GM12878 (cell line): Measurements from ENCODE around the gene RALBP1. TPM values are rescaled to one million over a fixed set of nuclear protein-coding genes. Genes with fewer than 3 reads are reported as not detected.

Experiments
- ATAC-seq: fragments of 200-7000 bp; cut with Tn5 transposase; 3 replicates; pipeline ENCODE4 v1.9.1; 2020; ENCODE audit warnings: mild to moderate bottlenecking, moderate library complexity
- BruUV-seq: library from RNA; stranded (reverse); fragments of 400-500 nt; replicated peaks from 2 replicates; lab custom pipeline; 2021; lab: Mats Ljungman, UMichigan
- CTCF ChIA-PET: fragments of 300-600 bp; sonication (Branson Sonifier 250); formaldehyde crosslinking; extraction: SDS; loops from one replicate; lab custom pipeline; 2021; ENCODE audit warnings: inconsistent platforms; lab: Yijun Ruan, JAX
- POLR2A ChIA-PET: fragments of 350-600 bp; formaldehyde crosslinking; extraction: SDS; loops from one replicate; lab custom pipeline; 2021; ENCODE audit warnings: inconsistent platforms; lab: Charles Lee
- RAD21 ChIA-PET: fragments of 300-600 bp; sonication (Branson Sonifier 250); formaldehyde crosslinking; loops from one replicate; lab custom pipeline; 2023; ENCODE audit warnings: antibody characterized with exemption; ENCODE audit not compliant: unreplicated experiment; lab: Charles Lee
- SMC1A ChIA-PET: fragments of 300-600 bp; sonication (Branson Sonifier 250); formaldehyde crosslinking; loops from one replicate; lab custom pipeline; 2023; ENCODE audit not compliant: unreplicated experiment, uncharacterized antibody; lab: Charles Lee
- DNase-seq: peaks from one replicate; pipeline ENCODE4 v3.0.0-alpha.2; 2011; ENCODE audit warnings: low read depth, low spot score
- FAIRE-seq: peaks from 3 replicates; lab custom pipeline; 2011; peaks lifted over from hg19 to GRCh38; lab: Jason Lieb, UNC
- H2AFZ ChIP-seq: 2 replicates; pipeline ENCODE4 v1.6.0; 2011; ENCODE audit warnings: low read depth, low read length, control low read depth; ENCODE audit not compliant: control insufficient read depth
- H3K27ac ChIP-seq: 2 replicates; pipeline ENCODE4 v1.5.1; 2011; ENCODE audit warnings: control low read depth; ENCODE audit not compliant: control insufficient read depth, insufficient read depth
- H3K27me3 ChIP-seq, 2 experiments: replicated peaks in 1 of 2; 2 replicates each; pipeline versions ENCODE4 v1.6.0 to v1.6.1; 2011; ENCODE audit warnings: low read length in 1 of 2; ENCODE audit not compliant: control insufficient read depth in 2 of 2, insufficient read depth in 2 of 2
- H3K36me3 ChIP-seq, 2 experiments: 2 replicates each; pipeline ENCODE4 v1.5.1; 2011; ENCODE audit warnings: low read length in 1 of 2; ENCODE audit not compliant: control insufficient read depth in 2 of 2, insufficient read depth in 2 of 2
- H3K4me1 ChIP-seq: 2 replicates; pipeline ENCODE4 v1.6.1; 2011; ENCODE audit warnings: mild to moderate bottlenecking, low read length, moderate library complexity, mixed read lengths; ENCODE audit not compliant: control insufficient read depth, insufficient read depth
- H3K4me2 ChIP-seq: 2 replicates; pipeline ENCODE4 v1.6.0; 2011; ENCODE audit warnings: control low read depth; ENCODE audit not compliant: control insufficient read depth, insufficient read depth
- H3K4me3 ChIP-seq: fragments of 200-600 bp; sonication (generic); 2 replicates; pipeline ENCODE4 v1.5.1; 2016
- H3K79me2 ChIP-seq: 2 replicates; pipeline ENCODE4 v1.6.0; 2011; ENCODE audit warnings: low read length; ENCODE audit not compliant: control insufficient read depth, insufficient read depth
- H3K9ac ChIP-seq: 2 replicates; pipeline ENCODE4 v1.8.0; 2011; ENCODE audit warnings: low read length, control low read depth, mixed read lengths; ENCODE audit not compliant: control insufficient read depth, insufficient read depth
- H3K9me3 ChIP-seq: replicated peaks from 3 replicates; pipeline ENCODE4 v1.5.1; 2011; ENCODE audit warnings: mild to moderate bottlenecking, low read length; ENCODE audit not compliant: control insufficient read depth, insufficient read depth
- H4K20me1 ChIP-seq: 2 replicates; pipeline ENCODE4 v1.6.0; 2011; ENCODE audit not compliant: control insufficient read depth, insufficient read depth
- ETV6 ChIP-seq, 2 experiments: fragments of 450-650 bp in 1 of 2; IDR thresholded peaks in 1 of 2; conservative IDR thresholded peaks in 1 of 2; 2 replicates each; pipeline ENCODE4 v1.6.1; 2014; ENCODE audit warnings: antibody characterized with exemption in 1 of 2, borderline replicate concordance in 1 of 2, low read depth in 1 of 2, mild to moderate bottlenecking in 1 of 2, moderate library complexity in 1 of 2
- EZH2 ChIP-seq: IDR thresholded peaks from 2 replicates; pipeline ENCODE4 v1.6.1; 2012; ENCODE audit warnings: low read depth, mild to moderate bottlenecking, control low read depth, inconsistent platforms, low read length, borderline replicate concordance; ENCODE audit not compliant: control insufficient read depth
- HDAC2 ChIP-seq: fragments of 200-600 bp; sonication (generic); IDR thresholded peaks from 2 replicates; pipeline ENCODE4 v1.6.1; 2017
- MTA2 ChIP-seq: fragments of 450-650 bp; IDR thresholded peaks from 2 replicates; pipeline ENCODE4 v1.6.1; 2016; ENCODE audit warnings: low read depth, mild to moderate bottlenecking, moderate library complexity
- RB1 ChIP-seq: fragments of 450-650 bp; formaldehyde crosslinking; IDR thresholded peaks from 2 replicates; pipeline ENCODE4 v1.6.1; 2017; ENCODE audit warnings: mild to moderate bottlenecking, borderline replicate concordance
- SREBF1 ChIP-seq: IDR thresholded peaks from 2 replicates; pipeline ENCODE4 v1.6.1; 2012; ENCODE audit warnings: mild to moderate bottlenecking, low read length
- STAT1 ChIP-seq: fragments of 450-650 bp; conservative IDR thresholded peaks from 2 replicates; pipeline ENCODE4 v1.6.1; 2014; ENCODE audit warnings: antibody characterized with exemption, mild to moderate bottlenecking
- WRNIP1 ChIP-seq: IDR thresholded peaks from 2 replicates; pipeline ENCODE4 v1.6.1; 2011; ENCODE audit warnings: low read depth, low read length, improper control_type of control experiment, borderline replicate concordance
- WGBS: methylation state at CpG from one replicate; pipeline ENCODE4 v1.1.6; 2016; ENCODE audit warnings: low lambda C conversion rate; ENCODE audit not compliant: insufficient replicate concordance, insufficient coverage; ENCODE audit errors: missing lambda C conversion rate; 5-methylcytosine and 5-hydroxymethylcytosine counted together
- in situ Hi-C: fragments of 300-500 bp; cut with MboI; formaldehyde crosslinking; loops from 9 replicates; pipeline ENCODE4 v1.14.3; 2018; ENCODE audit warnings: mixed read lengths
- intact Hi-C: fragments of 100-400 bp; cut with micrococcal nuclease; formaldehyde crosslinking; loops from one replicate; pipeline ENCODE4 v1.14.2; 2022; ENCODE audit not compliant: unreplicated experiment
- polyA plus RNA-seq, 11 experiments: library from polyadenylated mRNA; depleted of rRNA in 4 of 11; unstranded in 6 of 11; stranded (reverse) in 5 of 11; fragments of >200 nt; fragmentation: Nextera tagmentation in 4 of 11; fragmentation: Illumina TruSeq in 1 of 11; extraction: Ambion mirVana in 4 of 11; extraction: Trizol in 1 of 11; gene quantifications; 1 replicate in 1 of 11; 2 replicates in 10 of 11; pipeline versions ENCODE4 v1.2.1 to v1.2.3, GENCODE V29; 2011 to 2016; ENCODE audit warnings: inconsistent platforms in 2 of 11, missing spikeins in 2 of 11, low read depth in 1 of 11
- total RNA-seq, 4 experiments: library from RNA; depleted of rRNA in 3 of 4; stranded (reverse); fragments of >200 nt in 3 of 4; fragmentation: Illumina TruSeq in 1 of 4; extraction: Trizol in 1 of 4; gene quantifications; 2 replicates each; pipeline versions ENCODE4 v1.2.1 to v1.2.3, GENCODE V29; 2013 to 2021
- TF ChIP-seq, protein P1 (sequence below): fragments of 450-650 bp; IDR thresholded peaks from 2 replicates; pipeline ENCODE4 v1.6.1; 2018; ENCODE audit warnings: borderline replicate concordance, mild to moderate bottlenecking; ENCODE audit not compliant: partially characterized antibody
- TF ChIP-seq, protein P2 (sequence below): fragments of 450-650 bp; conservative IDR thresholded peaks from 2 replicates; pipeline ENCODE4 v1.6.1; 2017; ENCODE audit warnings: mild to moderate bottlenecking, moderate library complexity
- TF ChIP-seq, protein P3 (sequence below): IDR thresholded peaks from 2 replicates; pipeline ENCODE4 v1.6.1; 2011; ENCODE audit warnings: mild to moderate bottlenecking, low read depth, low read length, moderate library complexity; ENCODE audit not compliant: insufficient replicate concordance
- TF ChIP-seq, protein P4 (sequence below): fragments of 450-650 bp; formaldehyde crosslinking; IDR thresholded peaks from 2 replicates; pipeline ENCODE4 v1.4.0; 2022; ENCODE audit warnings: mild to moderate bottlenecking, moderate library complexity

Gene RALBP1
- total and polyA plus RNA-seq, 10 of the 15 experiments (the other 5 are each of a cell fraction or from before 2014, with no cell fraction given): 11.2 to 46.9 (median 41.8) TPM

DNA sequence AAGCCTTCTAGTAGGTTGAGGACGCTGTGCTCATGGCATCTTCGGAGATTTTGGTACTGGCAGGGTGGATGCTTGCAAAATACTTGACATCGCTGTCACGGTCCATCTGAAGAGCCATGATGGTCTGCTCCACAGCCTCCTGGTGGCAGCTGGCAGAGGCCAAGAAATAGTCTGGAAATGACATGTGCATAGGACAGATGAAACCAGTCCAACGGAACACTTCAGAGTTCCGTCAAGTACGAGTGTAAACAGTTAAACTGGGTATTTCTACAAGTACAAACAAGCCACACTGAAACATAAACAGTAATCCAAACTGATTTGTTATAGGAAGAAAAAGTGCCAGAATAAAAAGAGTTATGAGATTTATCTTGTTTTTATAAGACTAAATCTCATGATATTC, 72.5 kb downstream of the RALBP1 start:
- intact Hi-C loops: no loop called here
- FAIRE-seq (no peak), DNase-seq (no peak), ATAC-seq (no peak)
- Histone ChIP-seq H3K27ac (no peak overlapping the region), H3K9me3 (no peaks in the 10 kb centered on the region), H3K4me2 (no peak overlapping the region), H2AFZ (no peak overlapping the region), H3K9ac (no peak overlapping the region), H3K79me2 (no peaks in the 10 kb centered on the region), H3K27me3 (no peaks in the 10 kb centered on the region), H3K36me3 (peaks cover 3 to 8% of the 10 kb centered on the region in 2 experiments; a peak in 3 of 4 replicates), H4K20me1 (no peaks in the 10 kb centered on the region), H3K4me3 (no peak overlapping the region), H3K4me1 (no peaks in the 10 kb centered on the region)
- TF ChIP-seq EZH2 (no peak), WRNIP1 (no peak), ETV6 (conservative IDR thresholded peaks at IDR 0.05 in 1 of 2, IDR thresholded peaks at IDR 0.05 in 1 of 2; ENCODE audit: borderline replicate concordance in 1 of 2, low read depth in 1 of 2) (no peak), HDAC2 (no peak), SREBF1 (no peak), RB1 (no peak), STAT1 (no peak), MTA2 (no peak)
- TF ChIP-seq, protein P1, sequence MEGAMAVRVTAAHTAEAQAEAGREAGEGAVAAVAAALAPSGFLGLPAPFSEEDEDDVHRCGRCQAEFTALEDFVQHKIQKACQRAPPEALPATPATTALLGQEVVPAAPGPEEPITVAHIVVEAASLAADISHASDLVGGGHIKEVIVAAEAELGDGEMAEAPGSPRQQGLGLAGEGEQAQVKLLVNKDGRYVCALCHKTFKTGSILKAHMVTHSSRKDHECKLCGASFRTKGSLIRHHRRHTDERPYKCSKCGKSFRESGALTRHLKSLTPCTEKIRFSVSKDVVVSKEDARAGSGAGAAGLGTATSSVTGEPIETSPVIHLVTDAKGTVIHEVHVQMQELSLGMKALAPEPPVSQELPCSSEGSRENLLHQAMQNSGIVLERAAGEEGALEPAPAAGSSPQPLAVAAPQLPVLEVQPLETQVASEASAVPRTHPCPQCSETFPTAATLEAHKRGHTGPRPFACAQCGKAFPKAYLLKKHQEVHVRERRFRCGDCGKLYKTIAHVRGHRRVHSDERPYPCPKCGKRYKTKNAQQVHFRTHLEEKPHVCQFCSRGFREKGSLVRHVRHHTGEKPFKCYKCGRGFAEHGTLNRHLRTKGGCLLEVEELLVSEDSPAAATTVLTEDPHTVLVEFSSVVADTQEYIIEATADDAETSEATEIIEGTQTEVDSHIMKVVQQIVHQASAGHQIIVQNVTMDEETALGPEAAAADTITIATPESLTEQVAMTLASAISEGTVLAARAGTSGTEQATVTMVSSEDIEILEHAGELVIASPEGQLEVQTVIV: no peak
- TF ChIP-seq, protein P2, sequence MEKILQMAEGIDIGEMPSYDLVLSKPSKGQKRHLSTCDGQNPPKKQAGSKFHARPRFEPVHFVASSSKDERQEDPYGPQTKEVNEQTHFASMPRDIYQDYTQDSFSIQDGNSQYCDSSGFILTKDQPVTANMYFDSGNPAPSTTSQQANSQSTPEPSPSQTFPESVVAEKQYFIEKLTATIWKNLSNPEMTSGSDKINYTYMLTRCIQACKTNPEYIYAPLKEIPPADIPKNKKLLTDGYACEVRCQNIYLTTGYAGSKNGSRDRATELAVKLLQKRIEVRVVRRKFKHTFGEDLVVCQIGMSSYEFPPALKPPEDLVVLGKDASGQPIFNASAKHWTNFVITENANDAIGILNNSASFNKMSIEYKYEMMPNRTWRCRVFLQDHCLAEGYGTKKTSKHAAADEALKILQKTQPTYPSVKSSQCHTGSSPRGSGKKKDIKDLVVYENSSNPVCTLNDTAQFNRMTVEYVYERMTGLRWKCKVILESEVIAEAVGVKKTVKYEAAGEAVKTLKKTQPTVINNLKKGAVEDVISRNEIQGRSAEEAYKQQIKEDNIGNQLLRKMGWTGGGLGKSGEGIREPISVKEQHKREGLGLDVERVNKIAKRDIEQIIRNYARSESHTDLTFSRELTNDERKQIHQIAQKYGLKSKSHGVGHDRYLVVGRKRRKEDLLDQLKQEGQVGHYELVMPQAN: no peak
- TF ChIP-seq, protein P3, sequence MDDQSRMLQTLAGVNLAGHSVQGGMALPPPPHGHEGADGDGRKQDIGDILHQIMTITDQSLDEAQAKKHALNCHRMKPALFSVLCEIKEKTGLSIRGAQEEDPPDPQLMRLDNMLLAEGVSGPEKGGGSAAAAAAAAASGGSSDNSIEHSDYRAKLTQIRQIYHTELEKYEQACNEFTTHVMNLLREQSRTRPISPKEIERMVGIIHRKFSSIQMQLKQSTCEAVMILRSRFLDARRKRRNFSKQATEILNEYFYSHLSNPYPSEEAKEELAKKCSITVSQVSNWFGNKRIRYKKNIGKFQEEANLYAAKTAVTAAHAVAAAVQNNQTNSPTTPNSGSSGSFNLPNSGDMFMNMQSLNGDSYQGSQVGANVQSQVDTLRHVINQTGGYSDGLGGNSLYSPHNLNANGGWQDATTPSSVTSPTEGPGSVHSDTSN: no peak
- TF ChIP-seq, protein P4, sequence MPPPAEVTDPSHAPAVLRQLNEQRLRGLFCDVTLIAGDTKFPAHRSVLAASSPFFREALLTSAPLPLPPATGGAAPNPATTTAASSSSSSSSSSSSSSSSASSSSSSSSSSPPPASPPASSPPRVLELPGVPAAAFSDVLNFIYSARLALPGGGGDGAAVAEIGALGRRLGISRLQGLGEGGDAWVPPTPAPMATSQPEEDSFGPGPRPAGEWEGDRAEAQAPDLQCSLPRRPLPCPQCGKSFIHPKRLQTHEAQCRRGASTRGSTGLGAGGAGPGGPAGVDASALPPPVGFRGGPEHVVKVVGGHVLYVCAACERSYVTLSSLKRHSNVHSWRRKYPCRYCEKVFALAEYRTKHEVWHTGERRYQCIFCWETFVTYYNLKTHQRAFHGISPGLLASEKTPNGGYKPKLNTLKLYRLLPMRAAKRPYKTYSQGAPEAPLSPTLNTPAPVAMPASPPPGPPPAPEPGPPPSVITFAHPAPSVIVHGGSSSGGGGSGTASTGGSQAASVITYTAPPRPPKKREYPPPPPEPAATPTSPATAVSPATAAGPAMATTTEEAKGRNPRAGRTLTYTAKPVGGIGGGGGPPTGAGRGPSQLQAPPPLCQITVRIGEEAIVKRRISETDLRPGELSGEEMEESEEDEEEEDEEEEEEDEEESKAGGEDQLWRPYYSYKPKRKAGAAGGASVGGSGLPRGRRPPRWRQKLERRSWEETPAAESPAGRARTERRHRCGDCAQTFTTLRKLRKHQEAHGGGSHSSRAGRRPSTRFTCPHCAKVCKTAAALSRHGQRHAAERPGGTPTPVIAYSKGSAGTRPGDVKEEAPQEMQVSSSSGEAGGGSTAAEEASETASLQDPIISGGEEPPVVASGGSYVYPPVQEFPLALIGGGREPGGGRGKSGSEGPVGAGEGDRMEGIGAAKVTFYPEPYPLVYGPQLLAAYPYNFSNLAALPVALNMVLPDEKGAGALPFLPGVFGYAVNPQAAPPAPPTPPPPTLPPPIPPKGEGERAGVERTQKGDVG: no peak
- POLR2A ChIA-PET: no interaction called here
- CTCF ChIA-PET: no interaction called here
- in situ Hi-C loops: no loop called here
- BruUV-seq: no TSS peak
- RAD21 ChIA-PET: no interaction called here
- SMC1A ChIA-PET: no interaction called here
- 99% methylated on average over 7 of the region's 7 CpGs for WGBS
